HG02981 (cell line): Measurements from ENCODE around the gene PPP1R3D.
"Not testable (repeated sequence)": the region's sequence is repeated elsewhere in the genome, so short reads cannot be mapped to it uniquely, and the experiment has no call there.

Experiments
- ATAC-seq: cut with Tn5 transposase; IDR thresholded peaks from one replicate; pipeline ENCODE4 v1.9.1; 2021; ENCODE audit warnings: mild to moderate bottlenecking, moderate library complexity; ENCODE audit not compliant: unreplicated experiment

PPP1R3D gene

GRCh38 chr20:59925899-59926298 lies 14.2 kb downstream of the PPP1R3D start:
- ATAC-seq = no peak

GRCh38 chr20:59925359-59925758 lies 14.7 kb downstream of the PPP1R3D start:
- no peak for ATAC-seq

- no peak for ATAC-seq
Observed at GRCh38 chr20:59923514-59923913, 16.6 kb downstream of the PPP1R3D start.

GRCh38 chr20:59920944-59921343 lies 19.2 kb downstream of the PPP1R3D start:
- ATAC-seq = no peak

GRCh38 chr20:59912609-59913008 lies 27.5 kb downstream of the PPP1R3D start:
- ATAC-seq = no peak

GRCh38 chr20:59911041-59911440 lies 29.1 kb downstream of the PPP1R3D start:
- ATAC-seq = no peak

GRCh38 chr20:59908855-59909254 lies 31.2 kb downstream of the PPP1R3D start:
- ATAC-seq = no peak

- ATAC-seq = no peak
Observed at GRCh38 chr20:59903621-59904020, 36.5 kb downstream of the PPP1R3D start.

- no peak for ATAC-seq
Observed at GRCh38 chr20:59902470-59902869, 37.6 kb downstream of the PPP1R3D start.

- ATAC-seq = no peak
Observed at GRCh38 chr20:59895908-59896307, 44.2 kb downstream of the PPP1R3D start.

GRCh38 chr20:59891581-59891980 lies 48.5 kb downstream of the PPP1R3D start:
- no peak for ATAC-seq

GRCh38 chr20:59890035-59890434 lies 50.1 kb downstream of the PPP1R3D start:
- not testable (repeated sequence) for ATAC-seq

- ATAC-seq = no peak
Observed at GRCh38 chr20:59888050-59888449, 52.1 kb downstream of the PPP1R3D start.
